AG09319 (cell line): ENCODE results near the gene INSRR.

Experiments used
- DNase-seq: peaks from one replicate; pipeline ENCODE4 v3.0.0-alpha.2; 2010; ENCODE audit warnings: low read depth; ENCODE audit errors: extremely low read depth
- TF ChIP-seq, protein P1 (sequence below): IDR thresholded peaks from 2 replicates; pipeline ENCODE4 v1.5.1; 2011; ENCODE audit warnings: low read depth, mild to moderate bottlenecking, inconsistent platforms, low read length, moderate library complexity

Gene INSRR

DNA sequence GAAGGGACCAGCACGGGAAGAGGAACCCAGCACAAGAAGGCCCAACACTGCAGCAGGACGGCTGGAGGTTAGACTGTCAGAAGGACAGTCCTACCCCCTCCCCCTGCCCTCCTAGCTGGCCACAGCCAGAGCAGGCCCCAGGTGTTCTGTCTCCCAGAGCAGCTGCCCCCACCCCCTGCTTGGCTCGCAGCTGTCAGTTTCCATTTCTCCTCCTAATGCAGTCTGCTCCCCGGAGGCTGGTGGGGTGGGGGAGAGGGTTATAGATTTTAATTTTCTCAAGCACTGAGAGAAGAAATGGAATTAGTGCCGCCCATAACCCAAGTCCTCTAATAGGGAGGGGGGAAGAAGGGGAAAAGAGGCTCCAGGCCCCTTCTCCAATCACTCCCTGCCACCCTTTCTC lies 21.6 kb upstream of the INSRR start:
- no peak for DNase-seq

DNA sequence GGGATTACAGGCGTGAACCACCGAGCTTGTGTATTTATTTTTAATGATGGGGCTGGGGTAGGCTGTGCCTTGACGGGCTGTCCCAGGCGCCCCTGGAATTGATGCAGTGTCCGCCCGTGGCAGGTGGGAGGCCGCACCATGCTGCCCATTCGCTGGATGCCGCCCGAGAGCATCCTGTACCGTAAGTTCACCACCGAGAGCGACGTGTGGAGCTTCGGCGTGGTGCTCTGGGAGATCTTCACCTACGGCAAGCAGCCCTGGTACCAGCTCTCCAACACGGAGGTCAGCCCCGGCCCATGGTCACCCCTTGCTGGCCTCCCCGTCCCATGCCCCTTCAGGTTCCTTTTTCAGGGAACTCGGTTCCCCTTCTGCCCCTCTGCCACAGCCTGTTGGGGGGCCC lies 21.0 kb upstream of the INSRR start:
- TF ChIP-seq, protein P1, sequence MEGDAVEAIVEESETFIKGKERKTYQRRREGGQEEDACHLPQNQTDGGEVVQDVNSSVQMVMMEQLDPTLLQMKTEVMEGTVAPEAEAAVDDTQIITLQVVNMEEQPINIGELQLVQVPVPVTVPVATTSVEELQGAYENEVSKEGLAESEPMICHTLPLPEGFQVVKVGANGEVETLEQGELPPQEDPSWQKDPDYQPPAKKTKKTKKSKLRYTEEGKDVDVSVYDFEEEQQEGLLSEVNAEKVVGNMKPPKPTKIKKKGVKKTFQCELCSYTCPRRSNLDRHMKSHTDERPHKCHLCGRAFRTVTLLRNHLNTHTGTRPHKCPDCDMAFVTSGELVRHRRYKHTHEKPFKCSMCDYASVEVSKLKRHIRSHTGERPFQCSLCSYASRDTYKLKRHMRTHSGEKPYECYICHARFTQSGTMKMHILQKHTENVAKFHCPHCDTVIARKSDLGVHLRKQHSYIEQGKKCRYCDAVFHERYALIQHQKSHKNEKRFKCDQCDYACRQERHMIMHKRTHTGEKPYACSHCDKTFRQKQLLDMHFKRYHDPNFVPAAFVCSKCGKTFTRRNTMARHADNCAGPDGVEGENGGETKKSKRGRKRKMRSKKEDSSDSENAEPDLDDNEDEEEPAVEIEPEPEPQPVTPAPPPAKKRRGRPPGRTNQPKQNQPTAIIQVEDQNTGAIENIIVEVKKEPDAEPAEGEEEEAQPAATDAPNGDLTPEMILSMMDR = no peak
- no peak for DNase-seq

More for the DNA sequence above, 21.6 kb upstream of the INSRR start:
- TF ChIP-seq, protein P1 = no peak

DNA sequence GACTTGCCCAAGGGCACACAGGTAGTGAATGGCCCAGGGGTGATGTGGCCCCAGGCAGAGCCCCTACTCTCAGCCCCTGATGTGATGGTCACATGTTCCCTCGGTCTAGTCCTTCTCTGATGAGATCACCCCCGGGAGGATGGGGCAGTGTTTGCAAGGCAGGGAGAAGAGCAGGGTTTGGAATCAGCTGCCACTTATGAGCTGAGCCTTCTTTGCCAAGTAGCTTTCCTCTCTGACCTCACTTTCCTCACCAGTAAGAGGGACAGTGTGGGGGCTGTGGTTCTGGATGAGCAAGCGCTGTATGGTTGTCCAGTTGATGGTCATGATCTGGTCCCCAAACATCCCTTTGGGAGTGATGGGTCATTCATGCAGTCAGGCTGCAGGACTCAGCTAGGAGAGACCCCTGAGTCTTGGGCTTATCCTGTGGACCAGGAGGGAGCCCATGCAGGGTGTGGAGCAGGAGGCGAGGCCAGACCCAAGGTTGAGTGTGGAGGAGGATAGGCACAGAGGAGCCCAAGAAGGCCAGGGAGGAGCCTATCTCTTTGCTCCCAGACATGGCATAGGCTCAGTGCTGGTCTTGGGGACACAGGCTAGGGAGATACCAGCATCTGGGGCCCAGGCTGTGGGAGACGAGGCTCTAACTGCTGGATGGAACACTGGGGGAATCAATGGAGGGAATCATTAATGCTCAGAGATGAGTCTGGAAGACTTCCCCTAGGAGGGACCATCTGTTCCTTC lies 18.7 kb upstream of the INSRR start:
- TF ChIP-seq, protein P1 = no peak
- DNase-seq = no peak

DNA sequence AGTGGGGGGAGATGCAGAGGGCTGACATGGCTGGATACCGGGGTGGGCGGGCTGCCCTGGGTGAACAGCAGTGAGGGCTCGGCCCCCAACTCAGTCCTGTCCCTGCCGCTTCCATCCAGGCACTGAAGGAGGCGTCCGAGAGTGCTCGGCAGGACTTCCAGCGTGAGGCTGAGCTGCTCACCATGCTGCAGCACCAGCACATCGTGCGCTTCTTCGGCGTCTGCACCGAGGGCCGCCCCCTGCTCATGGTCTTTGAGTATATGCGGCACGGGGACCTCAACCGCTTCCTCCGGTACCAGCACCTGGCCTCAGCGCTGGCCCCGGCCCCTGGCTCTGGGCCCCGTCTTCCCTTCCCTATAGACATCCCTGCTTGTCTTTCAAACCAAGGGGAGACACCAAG lies 17.4 kb upstream of the INSRR start:
- TF ChIP-seq, protein P1 = no peak
- no peak for DNase-seq

DNA sequence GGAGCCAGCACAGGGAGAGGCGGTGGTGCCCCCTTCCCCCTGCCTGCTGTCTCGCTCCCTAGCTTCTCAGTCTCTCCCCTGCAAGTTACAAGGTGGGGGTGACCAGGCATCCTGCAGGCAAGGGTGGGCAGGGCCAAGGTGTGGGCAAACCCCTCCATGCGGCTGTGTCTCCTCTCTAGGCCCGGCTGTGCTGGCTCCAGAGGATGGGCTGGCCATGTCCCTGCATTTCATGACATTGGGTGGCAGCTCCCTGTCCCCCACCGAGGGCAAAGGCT lies 16.4 kb upstream of the INSRR start:
- DNase-seq = no peak
- TF ChIP-seq, protein P1 = no peak

DNA sequence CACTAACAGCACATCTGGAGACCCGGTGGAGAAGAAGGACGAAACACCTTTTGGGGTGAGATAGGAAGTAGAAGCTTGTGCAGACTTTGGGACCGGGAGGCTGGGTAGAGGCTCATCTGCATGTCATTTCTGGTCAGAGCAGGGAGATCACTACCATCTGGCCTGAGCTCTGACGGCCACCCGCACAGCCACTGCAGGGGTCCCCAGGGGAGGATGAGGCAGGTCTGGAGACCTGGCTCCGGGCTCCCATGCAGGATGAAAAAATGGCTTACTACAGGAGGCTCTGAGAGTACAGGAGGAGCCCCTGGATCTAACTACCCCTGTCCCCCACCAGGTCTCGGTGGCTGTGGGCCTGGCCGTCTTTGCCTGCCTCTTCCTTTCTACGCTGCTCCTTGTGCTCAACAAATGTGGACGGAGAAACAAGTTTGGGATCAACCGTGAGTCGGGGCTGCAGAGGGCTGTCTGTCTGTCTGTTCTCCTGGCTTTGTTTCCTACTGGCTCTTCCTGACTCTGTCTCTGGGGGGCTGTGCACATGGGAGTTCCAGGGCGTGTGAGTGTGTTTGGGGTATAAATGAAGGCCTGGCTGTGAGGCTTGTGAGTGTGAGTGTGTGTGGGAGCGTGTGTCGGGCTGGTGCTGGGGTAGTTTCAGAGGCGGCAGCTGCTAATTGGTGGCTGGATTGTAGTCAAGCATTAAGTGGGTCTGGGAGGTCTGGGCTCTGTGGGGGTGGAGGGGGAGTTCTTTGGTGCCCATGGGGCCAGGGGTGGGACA lies 15.8 kb upstream of the INSRR start:
- DNase-seq = no peak
- TF ChIP-seq, protein P1 = no peak

DNA sequence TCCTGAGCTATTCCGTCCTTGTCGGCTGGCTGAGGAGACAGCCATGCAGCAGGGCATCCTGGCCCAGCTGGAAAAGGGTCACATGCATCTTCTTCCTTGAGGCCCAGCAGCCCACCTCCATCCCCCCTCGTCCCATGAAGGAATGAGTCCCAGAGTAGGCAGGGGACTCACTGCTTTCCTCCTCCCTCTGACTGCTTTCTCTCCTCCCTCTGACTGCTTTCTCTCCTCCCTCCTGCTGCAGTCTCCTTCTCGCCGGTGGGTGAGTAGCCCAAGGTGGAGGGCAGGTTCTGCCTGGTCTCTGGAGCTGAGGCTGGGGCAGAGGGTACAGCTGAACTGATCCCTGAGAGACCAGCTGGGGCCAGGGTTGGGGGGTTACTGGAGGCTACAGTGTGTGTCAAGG lies 15.2 kb upstream of the INSRR start:
- TF ChIP-seq, protein P1 = no peak
- DNase-seq = no peak
